RKO (cell line): ENCODE data around the gene DYNC1H1.
A peak's percentile ranks its signal among the peaks of the same experiment; 100 is the strongest.

Source experiments
- DNase-seq: peaks from one replicate; pipeline ENCODE4 v3.0.0-alpha.2; 2016; ENCODE audit warnings: low spot score

Gene DYNC1H1

GRCh38 chr14:102088012-102088792 is 123.8 kb downstream of the DYNC1H1 start:
- DNase-seq, result no peak

GRCh38 chr14:102089621-102090343 is 125.4 kb downstream of the DYNC1H1 start:
- DNase-seq, result no peak

GRCh38 chr14:102090713-102091112 is 126.3 kb downstream of the DYNC1H1 start:
- no peak for DNase-seq

GRCh38 chr14:102092806-102093205 is 128.4 kb downstream of the DYNC1H1 start:
- no peak for DNase-seq

GRCh38 chr14:102094101-102094500 is 129.7 kb downstream of the DYNC1H1 start:
- DNase-seq, result no peak

GRCh38 chr14:102095231-102095870 is 131.0 kb downstream of the DYNC1H1 start:
- DNase-seq, result peak; percentile 70

- DNase-seq, result no peak
These were observed 131.6 kb downstream of the DYNC1H1 start for GRCh38 chr14:102095871-102096568.

GRCh38 chr14:102096569-102097188 is 132.3 kb downstream of the DYNC1H1 start:
- DNase-seq, result peak; percentile 80

GRCh38 chr14:102097441-102098135 is 133.2 kb downstream of the DYNC1H1 start:
- DNase-seq, result no peak

GRCh38 chr14:102103062-102103695 is 138.8 kb downstream of the DYNC1H1 start:
- no peak for DNase-seq

GRCh38 chr14:102105369-102105768 is 141.0 kb downstream of the DYNC1H1 start:
- no peak for DNase-seq
